GM23338 (cell line): ENCODE data around the gene TGFBI.

Source experiments
- CREB1 ChIP-seq: fragments of 250-450 bp; sonication (Bioruptor Pico); IDR thresholded peaks from 2 replicates; pipeline ENCODE4 v1.5.0; 2020; ENCODE audit warnings: low read depth, mild to moderate bottlenecking, moderate library complexity
- CTCF ChIP-seq, 2 experiments: fragments of 200-600 bp in 1 of 2; sonication (generic) in 1 of 2; conservative IDR thresholded peaks; 2 replicates each; pipeline versions ENCODE4 v1.5.1 to v1.6.1; 2016 to 2017; ENCODE audit warnings: antibody characterized with exemption in 2 of 2, low read depth in 2 of 2, mild to moderate bottlenecking in 2 of 2, moderate library complexity in 1 of 2
- EZH2 ChIP-seq: fragments of 200-600 bp; sonication (generic); IDR thresholded peaks from one replicate; pipeline ENCODE4 v1.8.0; 2017; ENCODE audit warnings: antibody characterized with exemption, mild to moderate bottlenecking, low read depth; ENCODE audit not compliant: unreplicated experiment
- EZH2phosphoT487 ChIP-seq: fragments of 200-600 bp; sonication (generic); IDR thresholded peaks from one replicate; pipeline ENCODE4 v1.8.1; 2018; ENCODE audit warnings: antibody characterized with exemption; ENCODE audit not compliant: unreplicated experiment
- JUNB ChIP-seq: IDR thresholded peaks from one replicate; pipeline ENCODE4 v1.6.1; 2016; ENCODE audit warnings: antibody characterized with exemption; ENCODE audit not compliant: unreplicated experiment
- NANOG ChIP-seq: IDR thresholded peaks from 2 replicates; pipeline ENCODE4 v1.6.1; 2016; ENCODE audit warnings: antibody characterized with exemption, borderline replicate concordance
- POLR2AphosphoS5 ChIP-seq: IDR thresholded peaks from 2 replicates; pipeline ENCODE4 v1.6.1; 2016; ENCODE audit warnings: antibody characterized with exemption, low read depth
- REST ChIP-seq: IDR thresholded peaks from one replicate; pipeline ENCODE4 v1.6.1; 2018; ENCODE audit warnings: antibody characterized with exemption; ENCODE audit not compliant: unreplicated experiment
- STAT1 ChIP-seq: IDR thresholded peaks from one replicate; pipeline ENCODE4 v1.6.1; 2016; ENCODE audit warnings: antibody characterized with exemption; ENCODE audit not compliant: unreplicated experiment
- ZNF114 ChIP-seq: fragments of 250-450 bp; sonication (Bioruptor Pico); IDR thresholded peaks from 2 replicates; pipeline ENCODE4 v1.5.0; 2020; ENCODE audit warnings: mild to moderate bottlenecking, moderate library complexity
- ZNF331 ChIP-seq: fragments of 250-450 bp; sonication (Bioruptor Pico); IDR thresholded peaks from 2 replicates; pipeline ENCODE4 v1.5.0; 2020; ENCODE audit warnings: low read depth, mild to moderate bottlenecking, moderate library complexity
- TF ChIP-seq, protein P1 (sequence below): IDR thresholded peaks from 2 replicates; pipeline ENCODE4 v1.6.1; 2016; ENCODE audit warnings: antibody characterized with exemption
- TF ChIP-seq, protein P2 (sequence below): fragments of 250-450 bp; sonication (Bioruptor Pico); IDR thresholded peaks from 2 replicates; pipeline ENCODE4 v1.5.0; 2020; ENCODE audit warnings: mild to moderate bottlenecking, moderate library complexity

DNA sequence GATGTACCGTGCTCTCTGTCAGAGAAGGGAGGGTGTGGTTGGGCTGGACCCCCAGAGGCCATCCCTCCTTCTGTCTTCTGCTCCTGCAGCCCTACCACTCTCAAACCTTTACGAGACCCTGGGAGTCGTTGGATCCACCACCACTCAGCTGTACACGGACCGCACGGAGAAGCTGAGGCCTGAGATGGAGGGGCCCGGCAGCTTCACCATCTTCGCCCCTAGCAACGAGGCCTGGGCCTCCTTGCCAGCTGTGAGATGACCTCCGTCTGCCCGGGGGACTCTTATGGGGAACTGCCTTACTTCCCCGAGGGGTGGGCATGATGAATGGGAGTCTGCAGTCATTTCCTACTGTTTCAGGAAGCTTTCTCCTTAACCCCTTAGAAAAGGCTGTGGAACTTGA is 17.5 kb downstream of the TGFBI start:
- TF ChIP-seq CTCF (conservative IDR thresholded peaks at IDR 0.05; ENCODE audit: low read depth in 2 of 2) (no peak), EZH2phosphoT487 (no peak), POLR2AphosphoS5 (no peak), REST (no peak), STAT1 (no peak), EZH2 (no peak), JUNB (no peak), ZNF331 (CRISPR knock-in tag) (no peak), NANOG (no peak), CREB1 (CRISPR knock-in tag) (no peak), ZNF114 (CRISPR knock-in tag) (no peak)
- TF ChIP-seq, protein P1, sequence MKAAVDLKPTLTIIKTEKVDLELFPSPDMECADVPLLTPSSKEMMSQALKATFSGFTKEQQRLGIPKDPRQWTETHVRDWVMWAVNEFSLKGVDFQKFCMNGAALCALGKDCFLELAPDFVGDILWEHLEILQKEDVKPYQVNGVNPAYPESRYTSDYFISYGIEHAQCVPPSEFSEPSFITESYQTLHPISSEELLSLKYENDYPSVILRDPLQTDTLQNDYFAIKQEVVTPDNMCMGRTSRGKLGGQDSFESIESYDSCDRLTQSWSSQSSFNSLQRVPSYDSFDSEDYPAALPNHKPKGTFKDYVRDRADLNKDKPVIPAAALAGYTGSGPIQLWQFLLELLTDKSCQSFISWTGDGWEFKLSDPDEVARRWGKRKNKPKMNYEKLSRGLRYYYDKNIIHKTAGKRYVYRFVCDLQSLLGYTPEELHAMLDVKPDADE: no peak
- TF ChIP-seq, protein P2, sequence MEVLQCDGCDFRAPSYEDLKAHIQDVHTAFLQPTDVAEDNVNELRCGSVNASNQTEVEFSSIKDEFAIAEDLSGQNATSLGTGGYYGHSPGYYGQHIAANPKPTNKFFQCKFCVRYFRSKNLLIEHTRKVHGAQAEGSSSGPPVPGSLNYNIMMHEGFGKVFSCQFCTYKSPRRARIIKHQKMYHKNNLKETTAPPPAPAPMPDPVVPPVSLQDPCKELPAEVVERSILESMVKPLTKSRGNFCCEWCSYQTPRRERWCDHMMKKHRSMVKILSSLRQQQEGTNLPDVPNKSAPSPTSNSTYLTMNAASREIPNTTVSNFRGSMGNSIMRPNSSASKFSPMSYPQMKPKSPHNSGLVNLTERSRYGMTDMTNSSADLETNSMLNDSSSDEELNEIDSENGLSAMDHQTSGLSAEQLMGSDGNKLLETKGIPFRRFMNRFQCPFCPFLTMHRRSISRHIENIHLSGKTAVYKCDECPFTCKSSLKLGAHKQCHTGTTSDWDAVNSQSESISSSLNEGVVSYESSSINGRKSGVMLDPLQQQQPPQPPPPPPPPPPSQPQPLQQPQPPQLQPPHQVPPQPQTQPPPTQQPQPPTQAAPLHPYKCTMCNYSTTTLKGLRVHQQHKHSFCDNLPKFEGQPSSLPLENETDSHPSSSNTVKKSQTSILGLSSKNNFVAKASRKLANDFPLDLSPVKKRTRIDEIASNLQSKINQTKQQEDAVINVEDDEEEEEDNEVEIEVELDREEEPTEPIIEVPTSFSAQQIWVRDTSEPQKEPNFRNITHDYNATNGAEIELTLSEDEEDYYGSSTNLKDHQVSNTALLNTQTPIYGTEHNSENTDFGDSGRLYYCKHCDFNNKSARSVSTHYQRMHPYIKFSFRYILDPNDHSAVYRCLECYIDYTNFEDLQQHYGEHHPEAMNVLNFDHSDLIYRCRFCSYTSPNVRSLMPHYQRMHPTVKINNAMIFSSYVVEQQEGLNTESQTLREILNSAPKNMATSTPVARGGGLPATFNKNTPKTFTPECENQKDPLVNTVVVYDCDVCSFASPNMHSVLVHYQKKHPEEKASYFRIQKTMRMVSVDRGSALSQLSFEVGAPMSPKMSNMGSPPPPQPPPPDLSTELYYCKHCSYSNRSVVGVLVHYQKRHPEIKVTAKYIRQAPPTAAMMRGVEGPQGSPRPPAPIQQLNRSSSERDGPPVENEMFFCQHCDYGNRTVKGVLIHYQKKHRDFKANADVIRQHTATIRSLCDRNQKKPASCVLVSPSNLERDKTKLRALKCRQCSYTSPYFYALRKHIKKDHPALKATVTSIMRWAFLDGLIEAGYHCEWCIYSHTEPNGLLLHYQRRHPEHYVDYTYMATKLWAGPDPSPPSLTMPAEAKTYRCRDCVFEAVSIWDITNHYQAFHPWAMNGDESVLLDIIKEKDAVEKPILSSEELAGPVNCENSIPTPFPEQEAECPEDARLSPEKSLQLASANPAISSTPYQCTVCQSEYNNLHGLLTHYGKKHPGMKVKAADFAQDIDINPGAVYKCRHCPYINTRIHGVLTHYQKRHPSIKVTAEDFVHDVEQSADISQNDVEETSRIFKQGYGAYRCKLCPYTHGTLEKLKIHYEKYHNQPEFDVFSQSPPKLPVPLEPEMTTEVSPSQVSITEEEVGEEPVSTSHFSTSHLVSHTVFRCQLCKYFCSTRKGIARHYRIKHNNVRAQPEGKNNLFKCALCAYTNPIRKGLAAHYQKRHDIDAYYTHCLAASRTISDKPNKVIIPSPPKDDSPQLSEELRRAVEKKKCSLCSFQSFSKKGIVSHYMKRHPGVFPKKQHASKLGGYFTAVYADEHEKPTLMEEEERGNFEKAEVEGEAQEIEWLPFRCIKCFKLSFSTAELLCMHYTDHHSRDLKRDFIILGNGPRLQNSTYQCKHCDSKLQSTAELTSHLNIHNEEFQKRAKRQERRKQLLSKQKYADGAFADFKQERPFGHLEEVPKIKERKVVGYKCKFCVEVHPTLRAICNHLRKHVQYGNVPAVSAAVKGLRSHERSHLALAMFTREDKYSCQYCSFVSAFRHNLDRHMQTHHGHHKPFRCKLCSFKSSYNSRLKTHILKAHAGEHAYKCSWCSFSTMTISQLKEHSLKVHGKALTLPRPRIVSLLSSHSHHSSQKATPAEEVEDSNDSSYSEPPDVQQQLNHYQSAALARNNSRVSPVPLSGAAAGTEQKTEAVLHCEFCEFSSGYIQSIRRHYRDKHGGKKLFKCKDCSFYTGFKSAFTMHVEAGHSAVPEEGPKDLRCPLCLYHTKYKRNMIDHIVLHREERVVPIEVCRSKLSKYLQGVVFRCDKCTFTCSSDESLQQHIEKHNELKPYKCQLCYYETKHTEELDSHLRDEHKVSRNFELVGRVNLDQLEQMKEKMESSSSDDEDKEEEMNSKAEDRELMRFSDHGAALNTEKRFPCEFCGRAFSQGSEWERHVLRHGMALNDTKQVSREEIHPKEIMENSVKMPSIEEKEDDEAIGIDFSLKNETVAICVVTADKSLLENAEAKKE: no peak
